Activated T-cell treated with anti-CD3 and anti-CD28 coated beads, Interleukin-2, amount 50 U/mL, for 1 hour (primary cell): ENCODE measurements around the gene PLEKHM3.

Experiments used
- DNase-seq: peaks from one replicate; pipeline ENCODE4 v3.0.0-alpha.2; 2020

The PLEKHM3 gene

GRCh38 chr2:207944334-207944733 is 81.0 kb downstream of the PLEKHM3 start:
- DNase-seq, result no peak

GRCh38 chr2:207939342-207940108 is 85.8 kb downstream of the PLEKHM3 start:
- no peak for DNase-seq

- no peak for DNase-seq
Observed at GRCh38 chr2:207938886-207939285, 86.4 kb downstream of the PLEKHM3 start.

GRCh38 chr2:207938415-207938814 is 86.9 kb downstream of the PLEKHM3 start:
- DNase-seq, result no peak

- DNase-seq, result no peak
Observed at GRCh38 chr2:207937823-207938222, 87.5 kb downstream of the PLEKHM3 start.

GRCh38 chr2:207937253-207937652 is 88.1 kb downstream of the PLEKHM3 start:
- DNase-seq, result no peak

GRCh38 chr2:207936380-207936779 is 88.9 kb downstream of the PLEKHM3 start:
- no peak for DNase-seq

- DNase-seq, result no peak
Observed at GRCh38 chr2:207935991-207936370, 89.3 kb downstream of the PLEKHM3 start.

GRCh38 chr2:207935121-207935990 is 90.0 kb downstream of the PLEKHM3 start:
- no peak for DNase-seq

GRCh38 chr2:207934720-207935119 is 90.6 kb downstream of the PLEKHM3 start:
- DNase-seq, result no peak

GRCh38 chr2:207933396-207934065 is 91.8 kb downstream of the PLEKHM3 start:
- no peak for DNase-seq

- no peak for DNase-seq
Observed at GRCh38 chr2:207932106-207932505, 93.2 kb downstream of the PLEKHM3 start.

- DNase-seq, result no peak
Observed at GRCh38 chr2:207930747-207931146, 94.6 kb downstream of the PLEKHM3 start.

- no peak for DNase-seq
Observed at GRCh38 chr2:207929923-207930322, 95.4 kb downstream of the PLEKHM3 start.

- DNase-seq, result no peak
Observed at GRCh38 chr2:207928079-207928478, 97.2 kb downstream of the PLEKHM3 start.

- no peak for DNase-seq
Observed at GRCh38 chr2:207926989-207927300, 98.4 kb downstream of the PLEKHM3 start.

- DNase-seq, result no peak
Observed at GRCh38 chr2:207926133-207926988, 99.0 kb downstream of the PLEKHM3 start.

- no peak for DNase-seq
Observed at GRCh38 chr2:207925601-207926000, 99.7 kb downstream of the PLEKHM3 start.

- no peak for DNase-seq
Observed at GRCh38 chr2:207921606-207922005, 103.7 kb downstream of the PLEKHM3 start.

- no peak for DNase-seq
Observed at GRCh38 chr2:207920721-207921120, 104.6 kb downstream of the PLEKHM3 start.

GRCh38 chr2:207920321-207920720 is 105.0 kb downstream of the PLEKHM3 start:
- DNase-seq, result no peak

- DNase-seq, result no peak
Observed at GRCh38 chr2:207919164-207919919, 106.0 kb downstream of the PLEKHM3 start.
